ENCODE data around the gene ECHDC3.

DNA sequence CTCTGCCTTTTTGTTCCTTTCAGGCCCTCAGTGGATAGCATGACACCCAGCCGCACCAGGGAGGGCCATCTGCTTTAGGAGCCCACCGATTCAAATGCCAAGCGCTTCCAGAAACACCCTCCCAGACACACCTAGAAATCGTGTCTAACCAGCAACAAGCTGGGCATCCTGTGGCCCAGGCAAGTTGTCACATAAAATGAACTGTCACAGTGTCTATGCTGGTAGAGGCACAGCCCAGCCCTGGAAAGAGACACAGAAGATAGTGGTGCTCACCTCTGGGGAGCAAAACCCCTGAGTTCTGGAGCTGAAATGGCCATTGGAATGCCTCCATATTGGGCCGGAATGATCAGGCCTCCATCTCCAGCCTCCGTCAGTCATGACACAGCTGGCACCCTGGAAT lies 38.9 kb downstream of the ECHDC3 start:
- TF ChIP-seq CTCF (IDR thresholded peaks at IDR 0.05; ENCODE audit: extremely low read depth in 1 of 2, insufficient read depth in 1 of 2, low read depth in 1 of 2, low read length in 2 of 2) (no peak), EZH2 (IDR thresholded peaks at IDR 0.05; ENCODE audit: borderline replicate concordance, low read depth, low read length, severe bottlenecking) (no peak), JUN (IDR thresholded peaks at IDR 0.05; ENCODE audit: borderline replicate concordance, insufficient read depth, insufficient read length, low read depth) (no peak), POLR2A (IDR thresholded peaks at IDR 0.05; ENCODE audit: low read depth, low read length) (no peak), POLR2AphosphoS5 (IDR thresholded peaks at IDR 0.05; ENCODE audit: insufficient read depth, low read depth, low read length) (no peak), FOS (IDR thresholded peaks at IDR 0.05; ENCODE audit: borderline replicate concordance, insufficient read depth, low read length) (no peak), MYC (IDR thresholded peaks at IDR 0.05; ENCODE audit: low read depth, low read length) (no peak), MAX (IDR thresholded peaks at IDR 0.05; ENCODE audit: insufficient read depth, insufficient read length) (no peak)
